Fibroblast of pulmonary artery (primary cell): Measurements from ENCODE around the gene PTPRE.

Experiments used
- DNase-seq: peaks from one replicate; pipeline ENCODE4 v3.0.0-alpha.2; 2010; ENCODE audit warnings: low read depth
- H3K4me3 ChIP-seq: replicated peaks from 2 replicates; pipeline ENCODE4 v1.5.1; 2011; ENCODE audit warnings: low read depth, mild to moderate bottlenecking, control low read depth, low read length, moderate library complexity
- CTCF ChIP-seq: IDR thresholded peaks from 2 replicates; pipeline ENCODE4 v1.5.1; 2011; ENCODE audit warnings: mild to moderate bottlenecking, control low read depth, low read length, inconsistent platforms; ENCODE audit errors: missing control alignments

Gene PTPRE

DNA sequence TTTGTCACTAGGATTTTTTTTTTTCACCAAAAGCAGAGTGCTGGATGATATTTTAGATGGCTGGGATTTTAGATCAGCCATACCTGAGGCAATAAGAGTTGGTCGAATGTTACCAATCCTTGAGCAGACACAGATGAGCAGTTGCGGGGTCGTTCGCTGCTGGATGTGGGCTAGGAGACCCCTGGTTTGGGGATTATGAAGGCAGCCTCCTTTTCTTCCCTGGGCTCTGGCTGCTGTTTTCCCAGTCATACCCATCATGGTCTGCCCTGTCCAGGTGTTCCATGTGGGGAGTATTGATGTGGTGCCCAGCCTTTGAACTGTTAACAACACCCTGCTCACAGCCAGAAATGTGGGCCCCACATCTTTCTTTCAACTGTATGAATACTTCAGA is 5.0 kb downstream of the PTPRE start:
- no peak overlapping the region for H3K4me3 ChIP-seq
- no peak for DNase-seq
- no peak for TF ChIP-seq CTCF

DNA sequence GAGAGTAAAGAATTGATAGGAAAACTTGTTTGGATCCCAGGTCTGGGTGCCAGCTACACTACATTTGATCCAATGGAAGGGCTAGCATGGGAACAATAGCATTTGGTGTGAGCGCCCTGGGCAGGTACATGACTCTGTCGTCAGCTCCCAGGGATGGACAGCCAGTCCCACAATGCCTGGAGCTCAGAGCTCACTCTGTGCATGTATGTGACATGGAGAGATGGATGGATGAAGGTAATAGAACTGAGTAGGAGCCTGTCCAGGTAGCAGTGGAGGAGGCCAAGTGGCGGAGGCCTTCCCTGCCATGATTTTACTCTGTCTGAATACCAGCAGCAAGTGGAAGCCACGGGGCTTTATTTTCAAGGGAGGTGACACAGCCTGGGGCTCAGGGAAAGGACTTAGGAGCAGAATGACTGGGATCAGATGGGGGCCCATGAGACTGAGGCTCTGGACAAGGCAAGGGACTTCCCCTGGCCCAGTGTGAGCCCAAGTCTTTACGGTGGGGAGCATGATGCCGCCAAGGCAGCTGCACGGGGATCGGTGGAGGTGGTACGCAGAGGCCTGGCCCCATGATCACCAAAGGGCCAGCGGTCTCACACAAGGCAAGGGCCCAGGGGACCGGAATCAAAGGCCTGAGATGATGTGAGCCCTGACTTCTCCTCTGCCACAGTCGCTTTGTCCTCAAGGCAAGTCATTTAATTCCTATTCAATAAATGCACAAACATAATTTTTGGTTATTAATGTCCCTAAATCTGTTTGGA is 5.9 kb downstream of the PTPRE start:
- TF ChIP-seq CTCF = no peak
- no peak for DNase-seq
- H3K4me3 ChIP-seq = no peak overlapping the region

- DNase-seq = no peak
- H3K4me3 ChIP-seq = no peak overlapping the region
Observed at GRCh38 chr10:127913368-127913759, 6.5 kb downstream of the PTPRE start.

DNA sequence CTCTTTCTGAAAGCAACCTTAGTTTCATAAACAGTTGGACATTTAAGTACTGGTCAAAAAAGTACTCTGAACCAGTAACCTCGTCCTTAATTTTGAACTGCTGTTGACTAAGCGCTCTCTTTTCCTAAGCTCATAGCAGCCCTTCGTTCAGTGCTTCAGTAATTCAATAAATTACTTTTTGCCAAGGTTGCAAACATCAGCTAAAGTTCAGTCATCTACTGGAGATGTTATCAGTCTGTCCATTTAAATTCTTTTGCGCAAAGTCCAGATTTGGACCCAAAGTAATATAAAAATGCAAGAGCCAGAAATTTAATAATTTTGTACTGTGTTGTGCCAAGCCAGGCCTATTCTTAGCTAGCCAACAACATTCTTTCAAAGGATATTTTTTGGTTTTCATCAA is 8.4 kb downstream of the PTPRE start:
- TF ChIP-seq CTCF = no peak
- DNase-seq = no peak
- H3K4me3 ChIP-seq = no peak overlapping the region

More at GRCh38 chr10:127913368-127913759, 6.5 kb downstream of the PTPRE start:
- TF ChIP-seq CTCF = no peak

- DNase-seq = no peak
- no peak for TF ChIP-seq CTCF
- no peak overlapping the region for H3K4me3 ChIP-seq
Observed at GRCh38 chr10:127916826-127917225, 9.9 kb downstream of the PTPRE start.

DNA sequence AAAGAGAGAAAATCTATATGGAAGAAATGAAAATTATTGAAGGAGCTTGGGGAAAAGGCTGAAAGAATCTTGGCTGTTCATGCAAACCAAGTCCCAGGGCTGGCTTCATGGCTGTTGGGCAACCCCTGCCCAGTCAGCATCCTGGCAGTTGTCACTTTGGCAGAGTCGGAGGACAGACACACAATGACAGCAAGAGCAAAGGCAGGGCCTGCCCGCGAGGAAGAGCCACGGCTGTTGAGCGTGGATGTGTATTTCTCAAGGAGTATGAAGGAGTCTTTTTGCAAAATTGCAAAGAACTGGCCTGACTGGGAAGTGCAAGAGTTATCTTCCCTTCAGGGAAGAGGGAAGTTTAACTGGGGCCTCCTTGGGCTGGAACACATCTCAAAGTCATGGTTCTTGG is 11.7 kb downstream of the PTPRE start:
- no peak for DNase-seq
- no peak for TF ChIP-seq CTCF
- H3K4me3 ChIP-seq = no peak overlapping the region
